Neural progenitor cell (in vitro differentiated cells): ENCODE data around the gene LDHAL6B.

Experiments used
- EZH2 ChIP-seq: fragments of 200-600 bp; sonication (generic); IDR thresholded peaks from 2 replicates; pipeline ENCODE4 v1.6.1; 2017; ENCODE audit warnings: antibody characterized with exemption, mild to moderate bottlenecking, moderate library complexity
- EZH2phosphoT487 ChIP-seq: fragments of 200-600 bp; sonication (generic); IDR thresholded peaks from 2 replicates; pipeline ENCODE4 v1.6.1; 2017; ENCODE audit warnings: antibody characterized with exemption
- TF ChIP-seq, protein P1 (sequence below): fragments of 200-600 bp; sonication (generic); IDR thresholded peaks from 2 replicates; pipeline ENCODE4 v1.5.1; 2017; ENCODE audit warnings: antibody characterized with exemption, mild to moderate bottlenecking

DNA sequence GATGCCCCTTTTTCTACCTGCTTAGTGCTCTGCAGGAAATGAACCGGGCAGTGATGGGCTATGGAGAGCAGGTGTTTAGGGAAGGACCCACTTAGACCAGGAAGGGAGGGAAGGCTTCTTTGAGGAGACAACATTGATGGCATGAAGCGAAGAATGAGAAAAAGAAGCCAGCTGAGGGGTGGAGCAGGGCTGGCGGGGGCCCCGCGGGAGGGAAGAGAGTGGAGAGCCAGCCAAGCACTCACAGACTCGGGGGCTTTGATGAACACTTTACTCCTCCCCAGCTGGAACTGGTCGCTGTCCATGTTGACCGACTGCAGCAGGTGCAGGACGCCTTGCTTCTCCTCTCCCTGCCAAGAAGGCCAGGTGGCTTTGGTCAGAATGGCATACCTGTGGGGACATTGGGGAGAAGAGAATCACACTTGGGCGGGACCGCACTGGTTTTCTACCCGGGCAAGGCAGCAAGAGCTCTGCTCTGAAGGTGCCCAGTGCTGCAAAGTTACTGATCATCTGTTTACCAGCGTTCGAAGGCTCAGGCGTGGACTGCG lies 28.4 kb upstream of the LDHAL6B start:
- TF ChIP-seq, protein P1, sequence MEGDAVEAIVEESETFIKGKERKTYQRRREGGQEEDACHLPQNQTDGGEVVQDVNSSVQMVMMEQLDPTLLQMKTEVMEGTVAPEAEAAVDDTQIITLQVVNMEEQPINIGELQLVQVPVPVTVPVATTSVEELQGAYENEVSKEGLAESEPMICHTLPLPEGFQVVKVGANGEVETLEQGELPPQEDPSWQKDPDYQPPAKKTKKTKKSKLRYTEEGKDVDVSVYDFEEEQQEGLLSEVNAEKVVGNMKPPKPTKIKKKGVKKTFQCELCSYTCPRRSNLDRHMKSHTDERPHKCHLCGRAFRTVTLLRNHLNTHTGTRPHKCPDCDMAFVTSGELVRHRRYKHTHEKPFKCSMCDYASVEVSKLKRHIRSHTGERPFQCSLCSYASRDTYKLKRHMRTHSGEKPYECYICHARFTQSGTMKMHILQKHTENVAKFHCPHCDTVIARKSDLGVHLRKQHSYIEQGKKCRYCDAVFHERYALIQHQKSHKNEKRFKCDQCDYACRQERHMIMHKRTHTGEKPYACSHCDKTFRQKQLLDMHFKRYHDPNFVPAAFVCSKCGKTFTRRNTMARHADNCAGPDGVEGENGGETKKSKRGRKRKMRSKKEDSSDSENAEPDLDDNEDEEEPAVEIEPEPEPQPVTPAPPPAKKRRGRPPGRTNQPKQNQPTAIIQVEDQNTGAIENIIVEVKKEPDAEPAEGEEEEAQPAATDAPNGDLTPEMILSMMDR, result no peak
- TF ChIP-seq EZH2 (no peak), EZH2phosphoT487 (no peak)
